ENCODE results near the gene SARDH.
A peak's percentile ranks its signal among the peaks of the same experiment; 100 is the strongest.
"Not testable (repeated sequence)": the region's sequence is repeated elsewhere in the genome, so short reads cannot be mapped to it uniquely, and the experiment has no call there.

The SARDH gene

GRCh38 chr9:133682818-133683585 lies 55.1 kb downstream of the SARDH start:
- no peak for DNase-seq

- no peak for DNase-seq
Observed at GRCh38 chr9:133681658-133682306, 56.4 kb downstream of the SARDH start.

GRCh38 chr9:133680976-133681657 lies 57.0 kb downstream of the SARDH start:
- no peak for DNase-seq

- no peak for DNase-seq
Observed at GRCh38 chr9:133680250-133680975, 57.7 kb downstream of the SARDH start.

- no peak for DNase-seq
Observed at GRCh38 chr9:133679466-133680061, 58.6 kb downstream of the SARDH start.

GRCh38 chr9:133679056-133679455 lies 59.1 kb downstream of the SARDH start:
- no peak for DNase-seq

GRCh38 chr9:133677126-133678010 lies 60.8 kb downstream of the SARDH start:
- DNase-seq, result no peak

GRCh38 chr9:133676450-133676849 lies 61.7 kb downstream of the SARDH start:
- DNase-seq, result peak; percentile 11

GRCh38 chr9:133675796-133676195 lies 62.4 kb downstream of the SARDH start:
- not testable (repeated sequence) for DNase-seq

GRCh38 chr9:133674091-133674490 lies 64.1 kb downstream of the SARDH start:
- no peak for DNase-seq

GRCh38 chr9:133673258-133673655 lies 64.9 kb downstream of the SARDH start:
- no peak for DNase-seq

GRCh38 chr9:133672503-133673257 lies 65.5 kb downstream of the SARDH start:
- no peak for DNase-seq

- no peak for DNase-seq
Observed at GRCh38 chr9:133671371-133671770, 66.8 kb downstream of the SARDH start.

GRCh38 chr9:133670466-133670865 lies 67.7 kb downstream of the SARDH start:
- no peak for DNase-seq

- no peak for DNase-seq
Observed at GRCh38 chr9:133669182-133669801, 68.9 kb downstream of the SARDH start.

GRCh38 chr9:133667759-133668450 lies 70.2 kb downstream of the SARDH start:
- no peak for DNase-seq

- DNase-seq, result no peak
Observed at GRCh38 chr9:133666845-133667244, 71.3 kb downstream of the SARDH start.

GRCh38 chr9:133666387-133666786 lies 71.8 kb downstream of the SARDH start:
- DNase-seq, result no peak

GRCh38 chr9:133665535-133665934 lies 72.6 kb downstream of the SARDH start:
- no peak for DNase-seq

GRCh38 chr9:133665096-133665495 lies 73.1 kb downstream of the SARDH start:
- no peak for DNase-seq
